SK-N-SH (cell line): ENCODE data around the gene ACER2. TPM values are rescaled to one million over a fixed set of nuclear protein-coding genes. Genes with fewer than 3 reads are reported as not detected.
"Not testable (repeated sequence)": the region's sequence is repeated elsewhere in the genome, so short reads cannot be mapped to it uniquely, and the experiment has no call there.

Source experiments
- CTCF ChIA-PET: fragments of 300-600, 350-600 bp; formaldehyde crosslinking; extraction: SDS; loops from one replicate; lab custom pipeline; 2021; lab: Yijun Ruan, JAX
- POLR2A ChIA-PET: fragments of 350-600 bp; sonication (Branson Sonifier 250); formaldehyde crosslinking; extraction: SDS; loops from one replicate; lab custom pipeline; 2020; ENCODE audit warnings: antibody characterized with exemption, inconsistent platforms; lab: Yijun Ruan, JAX
- DNase-seq: peaks from one replicate; pipeline ENCODE4 v3.0.0; 2012
- H2AFZ ChIP-seq: fragments of 200-600 bp; sonication (generic); 2 replicates; pipeline ENCODE4 v1.8.1; 2016; ENCODE audit warnings: antibody characterized with exemption, mild to moderate bottlenecking, low read depth
- H3F3A ChIP-seq: fragments of 200-600 bp; sonication (generic); replicated peaks from 2 replicates; pipeline ENCODE3; 2016; ENCODE audit warnings: antibody characterized with exemption, mild to moderate bottlenecking; ENCODE audit not compliant: insufficient read depth
- H3K27ac ChIP-seq, 2 experiments: fragments of 200-500 bp in 1 of 2; fragments of 200-600 bp in 1 of 2; sonication (Bioruptor generic) in 1 of 2; sonication (generic), shearing (Covaris generic) in 1 of 2; 2 replicates each; pipeline versions ENCODE4 v1.5.1 to v1.6.1; 2014 to 2016; ENCODE audit warnings: low read depth in 2 of 2, inconsistent platforms in 1 of 2, low read length in 1 of 2, mild to moderate bottlenecking in 1 of 2, mixed read lengths in 1 of 2
- H3K27me3 ChIP-seq: fragments of 200-600 bp; sonication (generic), shearing (Covaris generic); 2 replicates; pipeline ENCODE4 v1.6.1; 2016; ENCODE audit warnings: mixed run types; ENCODE audit not compliant: insufficient read depth
- H3K36me3 ChIP-seq, 2 experiments: fragments of 200-500 bp in 1 of 2; fragments of 200-600 bp in 1 of 2; sonication (Bioruptor generic) in 1 of 2; sonication (generic) in 1 of 2; replicated peaks in 1 of 2; 2 replicates each; pipeline versions ENCODE3 to v1.5.1; 2014 to 2016; ENCODE audit warnings: low read length in 1 of 2, mild to moderate bottlenecking in 1 of 2; ENCODE audit not compliant: insufficient read depth in 2 of 2, control insufficient read depth in 1 of 2
- H3K4me1 ChIP-seq, 2 experiments: fragments of 200-500 bp in 1 of 2; fragments of 200-600 bp in 1 of 2; sonication (Bioruptor generic) in 1 of 2; sonication (generic), shearing (Covaris generic) in 1 of 2; 2 replicates each; pipeline versions ENCODE4 v1.5.1 to v1.6.1; 2014 to 2016; ENCODE audit warnings: low read depth in 1 of 2, low read length in 1 of 2, mixed run types in 1 of 2; ENCODE audit not compliant: insufficient read depth in 2 of 2, control insufficient read depth in 1 of 2
- H3K4me2 ChIP-seq: fragments of 200-600 bp; sonication (generic), shearing (Covaris generic); 2 replicates; pipeline ENCODE4 v1.6.1; 2017; ENCODE audit warnings: mixed run types
- H3K4me3 ChIP-seq, 2 experiments: fragments of 200-500 bp in 1 of 2; fragments of 200-600 bp in 1 of 2; sonication (Bioruptor generic) in 1 of 2; sonication (generic), shearing (Covaris generic) in 1 of 2; 2 replicates each; pipeline versions ENCODE4 v1.5.1 to v1.8.1; 2014 to 2016; ENCODE audit warnings: low read depth in 2 of 2, inconsistent platforms in 1 of 2, low read length in 1 of 2, mild to moderate bottlenecking in 1 of 2, mixed read lengths in 1 of 2, moderate library complexity in 1 of 2
- H3K79me2 ChIP-seq: fragments of 200-600 bp; sonication (generic); 2 replicates; pipeline ENCODE4 v1.8.1; 2017; ENCODE audit warnings: mild to moderate bottlenecking; ENCODE audit not compliant: insufficient read depth
- H3K9ac ChIP-seq: fragments of 200-600 bp; sonication (generic); 2 replicates; pipeline ENCODE4 v1.6.1; 2017; ENCODE audit warnings: mixed run types
- H3K9me2 ChIP-seq: fragments of 200-600 bp; sonication (generic); 2 replicates; pipeline ENCODE4 v1.6.1; 2017; ENCODE audit warnings: mixed run types
- H3K9me3 ChIP-seq: fragments of 200-600 bp; sonication (generic); 2 replicates; pipeline ENCODE4 v1.6.1; 2017; ENCODE audit warnings: mixed run types, mild to moderate bottlenecking, moderate library complexity
- H4K20me1 ChIP-seq: fragments of 200-600 bp; sonication (generic); 2 replicates; pipeline ENCODE4 v1.6.1; 2017; ENCODE audit warnings: mild to moderate bottlenecking, mixed run types; ENCODE audit not compliant: insufficient read depth
- CHD2 ChIP-seq: fragments of 150-350 bp; IDR thresholded peaks from 2 replicates; pipeline ENCODE4 v1.6.1; 2018; ENCODE audit warnings: low read length; ENCODE audit not compliant: partially characterized antibody
- EP300 ChIP-seq, 2 experiments: IDR thresholded peaks; 2 replicates each; pipeline versions ENCODE4 v1.4.0 to v1.6.1; 2012; ENCODE audit warnings: borderline replicate concordance in 1 of 2, low read depth in 1 of 2, low read length in 1 of 2
- FOSL2 ChIP-seq: IDR thresholded peaks from 2 replicates; pipeline ENCODE4 v1.4.0; 2012; ENCODE audit warnings: low read depth, mild to moderate bottlenecking, moderate library complexity, borderline replicate concordance
- FOXJ3 ChIP-seq: sonication (generic); formaldehyde crosslinking; IDR thresholded peaks from 2 replicates; pipeline ENCODE4 v1.5.1; 2020; ENCODE audit warnings: mild to moderate bottlenecking, missing genetic modification reagents
- FOXM1 ChIP-seq: IDR thresholded peaks from 2 replicates; pipeline ENCODE4 v1.4.0; 2012; ENCODE audit warnings: low read depth, mild to moderate bottlenecking
- MEF2A ChIP-seq: IDR thresholded peaks from 2 replicates; pipeline ENCODE4 v1.4.0; 2012; ENCODE audit warnings: low read depth, borderline replicate concordance
- NFIC ChIP-seq: IDR thresholded peaks from 2 replicates; pipeline ENCODE4 v1.4.0; 2012; ENCODE audit warnings: borderline replicate concordance
- NRF1 ChIP-seq: IDR thresholded peaks from 2 replicates; pipeline ENCODE4 v1.6.1; 2012; ENCODE audit warnings: low read depth, mild to moderate bottlenecking, low read length
- RFX5 ChIP-seq: IDR thresholded peaks from 2 replicates; pipeline ENCODE4 v1.6.1; 2012; ENCODE audit warnings: mild to moderate bottlenecking, improper control_type of control experiment, low read length
- RXRA ChIP-seq: IDR thresholded peaks from 2 replicates; pipeline ENCODE4 v1.4.0; 2012; ENCODE audit warnings: low read depth, mild to moderate bottlenecking, borderline replicate concordance
- SIN3A ChIP-seq: IDR thresholded peaks from 2 replicates; pipeline ENCODE4 v1.6.1; 2012; ENCODE audit warnings: low read depth, mild to moderate bottlenecking, low read length, moderate library complexity, borderline replicate concordance
- TAF1 ChIP-seq: IDR thresholded peaks from 2 replicates; pipeline ENCODE4 v1.6.1; 2012; ENCODE audit warnings: low read depth, mild to moderate bottlenecking, low read length, moderate library complexity, borderline replicate concordance
- TEAD4 ChIP-seq: IDR thresholded peaks from 2 replicates; pipeline ENCODE4 v1.4.0; 2012; ENCODE audit warnings: mild to moderate bottlenecking, borderline replicate concordance; ENCODE audit not compliant: insufficient read depth
- YY1 ChIP-seq: IDR thresholded peaks from 2 replicates; pipeline ENCODE4 v1.4.0; 2012; ENCODE audit warnings: low read depth, mild to moderate bottlenecking
- WGBS: methylation state at CpG from one replicate; pipeline ENCODE4 v1.1.6; 2017; ENCODE audit warnings: low lambda C conversion rate; 5-methylcytosine and 5-hydroxymethylcytosine counted together
- polyA plus RNA-seq, 3 experiments: library from polyadenylated mRNA; depleted of rRNA; stranded (reverse); fragments of >200 nt; gene quantifications; 2 replicates each; pipeline ENCODE4 v1.2.3, GENCODE V29; 2012
- TF ChIP-seq, protein P1 (sequence below): fragments of 150-350 bp; IDR thresholded peaks from 2 replicates; pipeline ENCODE4 v1.6.1; 2017; ENCODE audit warnings: antibody characterized with exemption, low read length, low read depth, borderline replicate concordance
- TF ChIP-seq, protein P2 (sequence below): fragments of 200-600 bp; sonication (generic); IDR thresholded peaks from 2 replicates; pipeline ENCODE4 v1.6.1; 2017; ENCODE audit warnings: antibody characterized with exemption, mild to moderate bottlenecking, moderate library complexity
- TF ChIP-seq, protein P3 (sequence below): IDR thresholded peaks from 2 replicates; pipeline ENCODE4; 2012
- TF ChIP-seq, protein P4 (sequence below): IDR thresholded peaks from 2 replicates; pipeline ENCODE4 v1.4.0; 2012; ENCODE audit warnings: low read depth, borderline replicate concordance

The ACER2 gene
- polyA plus RNA-seq, 1 of the 3 experiments (the other 2 are of a cell fraction) = 1.3 TPM

DNA sequence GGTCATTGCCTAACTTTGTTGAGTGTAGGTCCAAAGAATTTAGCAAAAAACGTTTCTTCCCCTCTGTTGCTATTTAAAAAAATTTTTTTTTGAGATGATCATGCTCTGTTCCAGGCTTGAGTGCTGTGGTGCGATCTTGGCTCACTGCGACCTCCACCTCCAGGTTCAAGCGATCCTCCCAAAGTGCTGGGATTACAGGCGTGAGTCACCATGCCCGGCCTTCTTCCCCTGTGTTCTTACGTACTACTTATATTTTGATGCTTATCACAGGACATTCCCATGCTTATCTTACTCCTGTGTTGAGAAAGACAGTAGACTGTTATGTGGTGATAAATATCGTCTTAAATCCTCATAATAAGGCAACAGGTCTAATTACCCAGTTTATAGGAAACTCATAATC is 2.5 kb downstream of the ACER2 start:
- no peak for DNase-seq

DNA sequence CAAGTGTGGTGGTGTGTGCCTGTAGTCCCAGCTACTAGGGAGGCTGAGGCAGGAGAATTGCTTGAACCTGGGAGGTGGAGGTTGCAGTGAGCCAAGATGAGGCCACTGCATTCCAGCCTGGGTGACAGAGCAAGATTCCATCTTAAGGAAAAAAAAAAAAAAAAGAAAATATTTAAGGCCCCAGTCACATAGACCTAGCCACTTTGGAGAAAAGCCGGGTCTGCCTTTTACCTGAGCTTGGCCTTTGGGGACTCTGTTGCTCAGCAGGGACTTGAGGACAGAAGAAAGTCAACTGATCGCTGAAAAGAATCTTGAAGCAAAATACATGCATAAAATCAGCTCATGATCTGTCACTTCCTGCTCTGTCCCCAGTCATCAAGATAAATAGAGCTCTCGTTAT is 4.6 kb downstream of the ACER2 start:
- 88% methylated on average over 3 of the region's 3 CpGs for WGBS
- not testable (repeated sequence) for DNase-seq

More for the DNA sequence above, 2.5 kb downstream of the ACER2 start:
- H3K9me3 ChIP-seq = no peaks in the 10 kb centered on the region
- no peaks in the 10 kb centered on the region for H3K36me3 ChIP-seq
- no peak for TF ChIP-seq EP300 (IDR thresholded peaks at IDR 0.05; ENCODE audit: borderline replicate concordance in 1 of 2, low read depth in 1 of 2, low read length in 1 of 2)
- TF ChIP-seq TAF1 = no peak
- TF ChIP-seq, protein P1, sequence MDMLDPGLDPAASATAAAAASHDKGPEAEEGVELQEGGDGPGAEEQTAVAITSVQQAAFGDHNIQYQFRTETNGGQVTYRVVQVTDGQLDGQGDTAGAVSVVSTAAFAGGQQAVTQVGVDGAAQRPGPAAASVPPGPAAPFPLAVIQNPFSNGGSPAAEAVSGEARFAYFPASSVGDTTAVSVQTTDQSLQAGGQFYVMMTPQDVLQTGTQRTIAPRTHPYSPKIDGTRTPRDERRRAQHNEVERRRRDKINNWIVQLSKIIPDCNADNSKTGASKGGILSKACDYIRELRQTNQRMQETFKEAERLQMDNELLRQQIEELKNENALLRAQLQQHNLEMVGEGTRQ = no peak
- TF ChIP-seq MEF2A = no peak
- TF ChIP-seq, protein P2, sequence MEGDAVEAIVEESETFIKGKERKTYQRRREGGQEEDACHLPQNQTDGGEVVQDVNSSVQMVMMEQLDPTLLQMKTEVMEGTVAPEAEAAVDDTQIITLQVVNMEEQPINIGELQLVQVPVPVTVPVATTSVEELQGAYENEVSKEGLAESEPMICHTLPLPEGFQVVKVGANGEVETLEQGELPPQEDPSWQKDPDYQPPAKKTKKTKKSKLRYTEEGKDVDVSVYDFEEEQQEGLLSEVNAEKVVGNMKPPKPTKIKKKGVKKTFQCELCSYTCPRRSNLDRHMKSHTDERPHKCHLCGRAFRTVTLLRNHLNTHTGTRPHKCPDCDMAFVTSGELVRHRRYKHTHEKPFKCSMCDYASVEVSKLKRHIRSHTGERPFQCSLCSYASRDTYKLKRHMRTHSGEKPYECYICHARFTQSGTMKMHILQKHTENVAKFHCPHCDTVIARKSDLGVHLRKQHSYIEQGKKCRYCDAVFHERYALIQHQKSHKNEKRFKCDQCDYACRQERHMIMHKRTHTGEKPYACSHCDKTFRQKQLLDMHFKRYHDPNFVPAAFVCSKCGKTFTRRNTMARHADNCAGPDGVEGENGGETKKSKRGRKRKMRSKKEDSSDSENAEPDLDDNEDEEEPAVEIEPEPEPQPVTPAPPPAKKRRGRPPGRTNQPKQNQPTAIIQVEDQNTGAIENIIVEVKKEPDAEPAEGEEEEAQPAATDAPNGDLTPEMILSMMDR = no peak
- no peak for TF ChIP-seq FOSL2
- no peak for TF ChIP-seq FOXJ3 (CRISPR knock-in tag)
- TF ChIP-seq, protein P3, sequence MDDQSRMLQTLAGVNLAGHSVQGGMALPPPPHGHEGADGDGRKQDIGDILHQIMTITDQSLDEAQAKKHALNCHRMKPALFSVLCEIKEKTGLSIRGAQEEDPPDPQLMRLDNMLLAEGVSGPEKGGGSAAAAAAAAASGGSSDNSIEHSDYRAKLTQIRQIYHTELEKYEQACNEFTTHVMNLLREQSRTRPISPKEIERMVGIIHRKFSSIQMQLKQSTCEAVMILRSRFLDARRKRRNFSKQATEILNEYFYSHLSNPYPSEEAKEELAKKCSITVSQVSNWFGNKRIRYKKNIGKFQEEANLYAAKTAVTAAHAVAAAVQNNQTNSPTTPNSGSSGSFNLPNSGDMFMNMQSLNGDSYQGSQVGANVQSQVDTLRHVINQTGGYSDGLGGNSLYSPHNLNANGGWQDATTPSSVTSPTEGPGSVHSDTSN = no peak
- TF ChIP-seq, protein P4, sequence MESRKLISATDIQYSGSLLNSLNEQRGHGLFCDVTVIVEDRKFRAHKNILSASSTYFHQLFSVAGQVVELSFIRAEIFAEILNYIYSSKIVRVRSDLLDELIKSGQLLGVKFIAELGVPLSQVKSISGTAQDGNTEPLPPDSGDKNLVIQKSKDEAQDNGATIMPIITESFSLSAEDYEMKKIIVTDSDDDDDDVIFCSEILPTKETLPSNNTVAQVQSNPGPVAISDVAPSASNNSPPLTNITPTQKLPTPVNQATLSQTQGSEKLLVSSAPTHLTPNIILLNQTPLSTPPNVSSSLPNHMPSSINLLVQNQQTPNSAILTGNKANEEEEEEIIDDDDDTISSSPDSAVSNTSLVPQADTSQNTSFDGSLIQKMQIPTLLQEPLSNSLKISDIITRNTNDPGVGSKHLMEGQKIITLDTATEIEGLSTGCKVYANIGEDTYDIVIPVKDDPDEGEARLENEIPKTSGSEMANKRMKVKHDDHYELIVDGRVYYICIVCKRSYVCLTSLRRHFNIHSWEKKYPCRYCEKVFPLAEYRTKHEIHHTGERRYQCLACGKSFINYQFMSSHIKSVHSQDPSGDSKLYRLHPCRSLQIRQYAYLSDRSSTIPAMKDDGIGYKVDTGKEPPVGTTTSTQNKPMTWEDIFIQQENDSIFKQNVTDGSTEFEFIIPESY = no peak
- TF ChIP-seq RXRA = no peak
- TF ChIP-seq NFIC = no peak
- TF ChIP-seq TEAD4 = no peak
- no peak for TF ChIP-seq NRF1
- TF ChIP-seq YY1 = no peak
- no peak for TF ChIP-seq SIN3A
- TF ChIP-seq RFX5 = no peak
- no peak for TF ChIP-seq CHD2
- TF ChIP-seq FOXM1 = no peak
- TF ChIP-seq, all 33 proteins: peak for 0
- 85% methylated on average over 8 of the region's 8 CpGs for WGBS
- H3K27ac ChIP-seq = no peak overlapping the region
- no peaks in the 10 kb centered on the region for H3K79me2 ChIP-seq
- no peak overlapping the region for H3K4me3 ChIP-seq
- peaks cover 0 to 11% of the 10 kb centered on the region in 2 experiments; a peak in 1 of 4 replicates for H3K4me1 ChIP-seq
- H3F3A ChIP-seq = no peaks in the 10 kb centered on the region
- no peaks in the 10 kb centered on the region for H4K20me1 ChIP-seq
- no peak overlapping the region for H2AFZ ChIP-seq
- ChIA-PET CTCF (no interaction called here), POLR2A (no interaction called here)
- H3K9me2 ChIP-seq = no peaks in the 10 kb centered on the region
- no peaks in the 10 kb centered on the region for H3K27me3 ChIP-seq
- H3K9ac ChIP-seq = no peak overlapping the region
- no peak overlapping the region for H3K4me2 ChIP-seq

More for the DNA sequence above, 4.6 kb downstream of the ACER2 start:
- H3K27ac ChIP-seq, POLR2A ChIA-PET, H3K27me3 ChIP-seq, CTCF ChIA-PET, H3K36me3 ChIP-seq, H3K9me2 ChIP-seq, H3K79me2 ChIP-seq, H3K4me3 ChIP-seq, H4K20me1 ChIP-seq, H3F3A ChIP-seq, H3K4me1 ChIP-seq, H3K9ac ChIP-seq, H2AFZ ChIP-seq, H3K9me3 ChIP-seq, H3K4me2 ChIP-seq: not testable (repeated sequence)
